Measurements from ENCODE around the gene NFILZ.
"Not testable (repeated sequence)": the region's sequence is repeated elsewhere in the genome, so short reads cannot be mapped to it uniquely, and the experiment has no call there.

NFILZ gene

DNA sequence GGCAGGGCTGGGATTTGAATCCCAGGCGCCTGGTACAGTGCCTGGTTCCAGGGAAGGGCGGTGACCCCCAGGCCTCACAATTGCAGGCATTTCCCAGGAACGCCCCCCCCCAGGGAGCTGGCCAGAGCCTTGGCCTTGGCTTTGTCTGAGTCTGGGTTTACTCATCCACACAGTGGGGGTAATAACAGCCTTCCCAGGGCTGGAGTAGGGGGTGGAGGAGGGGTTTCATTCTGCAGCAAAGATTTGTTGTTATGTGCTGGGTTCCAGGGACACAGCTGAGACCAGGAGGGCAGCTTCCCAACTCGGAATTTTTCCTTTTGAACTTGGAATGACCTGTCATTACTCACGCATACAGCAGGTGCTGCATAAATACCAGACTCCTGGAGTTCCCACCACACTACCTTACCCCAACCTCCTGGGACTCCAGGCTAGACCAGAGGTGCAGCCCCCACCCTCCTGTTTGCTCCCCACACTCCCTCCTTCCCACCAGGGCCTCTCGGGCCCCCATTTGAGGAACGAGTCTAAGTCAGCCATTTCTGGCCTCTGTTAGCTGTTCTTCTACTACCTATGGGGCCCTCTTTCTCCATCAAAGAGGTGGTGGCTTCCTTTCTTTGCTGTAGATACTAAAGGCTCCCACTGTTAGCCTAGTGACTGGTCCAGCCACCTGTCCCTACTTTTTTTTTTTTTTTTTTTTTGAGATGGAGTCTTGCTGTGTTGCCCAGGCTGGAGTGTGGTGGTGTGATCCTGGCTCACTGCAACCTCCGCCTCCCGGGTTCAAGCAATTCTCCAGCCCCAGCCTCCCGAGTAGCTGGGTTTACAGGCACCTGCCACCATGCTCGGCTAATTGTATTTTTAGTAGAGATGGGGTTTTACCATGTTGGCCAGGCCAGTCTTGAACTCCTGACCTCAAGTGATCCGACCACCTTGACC is 18.3 kb upstream of the NFILZ start:
- no peak for DNase-seq

DNA sequence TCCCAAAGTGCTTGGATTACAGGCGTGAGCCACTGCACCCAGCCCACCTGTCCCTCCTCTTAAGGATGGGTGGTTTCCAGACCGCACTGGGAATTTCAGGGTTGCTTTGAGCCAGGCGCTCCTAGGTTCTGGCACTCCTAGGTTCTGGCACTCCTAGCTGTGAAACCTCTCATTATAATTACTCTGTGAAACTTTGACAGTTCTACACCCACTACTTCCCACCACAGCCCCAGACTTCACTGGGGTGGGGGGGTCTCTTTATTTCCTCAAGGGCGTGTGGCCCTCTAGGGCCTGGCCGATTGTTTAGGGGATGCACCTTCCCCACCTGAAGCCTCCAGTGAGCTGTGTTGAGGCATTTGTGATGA is 17.6 kb upstream of the NFILZ start:
- no peak for DNase-seq

DNA sequence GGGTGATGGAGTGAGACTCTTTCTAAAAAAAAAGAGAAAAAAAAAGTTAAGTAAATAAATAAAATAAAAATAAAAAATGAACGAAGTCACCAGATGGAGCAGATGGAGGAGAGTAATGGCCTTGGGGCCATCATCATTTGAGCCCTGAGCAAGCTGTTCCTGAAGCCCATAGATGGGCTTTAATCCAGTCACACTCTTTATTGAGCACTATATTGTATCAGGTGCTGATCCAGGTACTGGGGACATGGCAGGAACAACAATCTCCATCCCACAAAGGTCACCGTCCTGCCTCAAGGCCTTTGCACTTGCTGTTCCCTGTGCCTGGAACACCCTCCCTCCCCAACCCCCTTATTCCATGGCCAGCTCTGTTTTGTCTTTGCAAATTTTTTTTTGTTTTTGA is 16.0 kb upstream of the NFILZ start:
- DNase-seq: no peak

DNA sequence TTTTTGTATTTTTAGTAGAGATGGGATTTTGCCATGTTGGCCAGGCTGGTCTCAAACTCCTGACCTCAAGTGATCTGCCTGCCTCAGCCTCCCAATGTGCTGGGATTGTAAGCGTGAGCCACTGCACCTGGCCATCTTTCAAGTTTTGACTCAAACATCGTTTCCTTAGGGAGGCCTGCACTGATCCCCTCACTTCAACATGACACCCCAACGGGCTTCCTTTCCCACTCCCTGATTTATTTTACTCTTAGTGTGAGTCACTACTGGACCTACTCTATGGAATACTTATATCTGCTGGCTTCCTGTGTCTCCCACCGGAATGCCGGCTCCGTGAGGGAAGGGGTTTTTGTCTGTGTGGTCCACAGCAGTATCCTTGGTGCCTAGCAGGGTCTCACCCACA is 15.4 kb upstream of the NFILZ start:
- no peak for DNase-seq

DNA sequence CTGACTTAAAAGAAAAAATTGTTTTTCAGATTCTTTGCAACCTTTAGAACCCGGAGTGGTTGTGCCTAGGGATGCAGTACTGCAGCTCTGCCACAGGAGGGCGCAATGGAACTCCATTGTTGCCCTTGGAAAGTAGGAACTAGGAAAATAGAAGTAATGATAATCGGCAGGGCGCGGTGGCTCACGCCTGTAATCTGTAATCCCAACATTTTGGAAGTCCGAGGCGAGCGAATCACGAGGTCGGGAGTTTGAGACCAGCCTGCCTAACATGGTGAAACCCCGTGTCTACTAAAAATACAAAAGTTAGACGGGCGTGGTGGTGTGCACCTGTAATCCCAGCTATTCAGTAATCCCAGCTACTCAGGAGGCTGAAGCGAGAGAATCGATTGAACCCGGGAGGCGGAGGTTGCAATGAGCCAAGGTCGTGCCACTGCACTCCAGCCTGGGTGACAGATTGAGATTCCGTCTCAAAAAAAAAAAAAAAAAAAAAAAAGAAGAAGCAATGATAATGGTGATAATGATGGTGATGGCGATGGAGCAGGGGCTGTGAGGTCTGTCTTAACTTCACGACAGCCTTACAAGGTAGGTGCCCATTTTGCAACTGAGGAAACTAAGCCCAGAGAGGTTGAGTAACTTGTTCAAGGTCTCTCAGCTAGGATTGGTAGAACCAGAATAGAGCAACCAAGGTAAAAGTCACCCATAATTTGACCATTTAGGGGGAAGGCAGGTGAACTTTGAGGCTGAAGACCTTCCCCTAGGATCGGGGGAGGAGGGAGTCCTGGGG is 14.4 kb upstream of the NFILZ start:
- DNase-seq: peak; percentile 3

DNA sequence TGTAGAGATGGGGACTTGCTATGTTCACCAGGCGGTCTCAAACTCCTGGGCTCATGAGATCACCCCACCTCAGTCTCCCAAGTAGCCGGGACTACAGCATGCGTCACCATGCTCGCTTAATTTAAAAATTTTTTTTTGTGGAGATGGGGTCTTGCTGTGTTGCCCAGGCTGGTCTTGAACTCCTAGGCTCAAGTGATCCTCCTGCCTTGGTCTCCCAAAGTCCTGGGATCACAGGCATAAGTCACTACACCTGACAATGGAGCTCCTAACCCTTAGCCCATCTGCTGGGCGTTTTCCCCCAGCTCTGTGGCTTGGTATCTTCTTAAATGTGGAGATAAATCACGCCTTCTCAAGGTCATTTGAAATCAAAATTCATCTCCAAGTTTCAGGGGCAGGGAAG is 13.6 kb upstream of the NFILZ start:
- DNase-seq: no peak

DNA sequence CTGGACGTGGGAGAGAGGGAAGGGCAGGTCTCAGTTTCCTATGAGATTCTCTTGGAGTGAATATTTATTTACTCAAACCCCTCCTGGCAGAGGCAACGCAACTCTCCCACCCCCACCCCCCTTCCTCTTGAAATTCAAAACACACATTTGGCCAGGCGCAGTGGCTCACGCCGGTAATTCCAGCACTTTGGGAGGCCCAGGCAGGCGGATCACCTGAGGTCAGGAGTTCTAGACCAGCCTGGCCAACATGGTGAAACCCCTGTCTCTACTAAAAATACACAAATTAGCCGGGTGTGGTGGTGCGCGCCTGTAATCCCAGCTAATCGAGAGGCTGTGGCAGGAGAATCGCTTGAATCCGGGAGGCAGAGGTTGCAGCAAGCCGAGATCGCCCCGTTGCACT is 13.1 kb upstream of the NFILZ start:
- DNase-seq: not testable (repeated sequence)

DNA sequence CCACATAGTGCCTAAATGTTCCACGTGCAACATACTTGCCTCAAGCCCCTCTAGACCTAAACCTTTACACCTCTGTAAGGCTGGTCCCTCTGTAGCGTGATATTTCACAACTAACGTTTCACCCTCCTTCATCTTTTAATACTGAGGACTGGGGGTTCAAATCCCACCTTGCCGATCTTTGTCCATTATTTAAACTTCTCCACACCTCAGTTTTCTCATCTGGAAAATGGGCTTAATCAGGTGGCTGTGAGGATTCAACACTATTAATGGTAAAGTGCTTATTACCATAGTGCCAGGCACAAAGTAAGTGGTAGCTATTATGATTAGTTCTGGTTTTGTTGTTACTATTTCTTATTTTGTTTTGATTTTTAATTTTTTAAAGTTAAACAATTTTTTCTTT is 12.4 kb upstream of the NFILZ start:
- no peak for DNase-seq

DNA sequence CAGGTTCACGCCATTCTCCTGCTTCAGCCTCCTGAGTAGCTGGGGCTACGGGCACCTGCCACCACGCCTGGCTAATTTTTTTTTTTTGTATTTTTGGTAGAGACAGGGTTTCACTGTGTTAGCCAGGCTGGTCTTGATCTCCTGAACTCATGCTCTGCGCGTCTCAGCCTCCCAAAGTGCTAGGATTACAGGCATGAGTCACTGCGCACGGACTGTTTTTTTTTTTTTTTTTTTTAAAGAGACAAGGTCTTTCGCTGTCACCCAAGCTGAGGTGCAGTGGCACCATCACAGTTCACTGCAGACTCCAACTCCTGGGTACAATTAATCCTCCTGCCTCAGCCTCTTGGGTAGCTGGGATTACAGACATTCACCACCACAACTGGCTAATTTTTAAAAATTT is 11.7 kb upstream of the NFILZ start:
- DNase-seq: no peak

DNA sequence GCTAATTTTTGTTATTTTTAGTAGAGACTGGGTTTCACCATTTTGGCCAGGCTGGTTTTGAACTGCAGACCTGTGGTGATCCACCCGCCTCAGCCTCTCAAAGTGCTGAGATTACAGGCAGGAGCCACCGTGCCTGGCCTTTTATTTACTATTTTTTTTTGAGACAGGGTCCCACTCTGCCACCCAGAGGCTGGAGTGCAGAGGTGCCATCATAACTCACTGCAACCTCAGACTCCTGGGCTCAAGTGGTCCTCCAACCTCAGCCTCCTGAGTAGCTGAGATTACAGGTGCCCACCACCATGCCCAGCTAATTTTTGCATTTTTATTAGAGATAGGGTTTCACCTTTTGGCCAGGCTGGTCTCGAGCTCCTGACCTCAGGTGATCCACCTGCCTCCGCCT is 7.5 kb upstream of the NFILZ start:
- DNase-seq: not testable (repeated sequence)

DNA sequence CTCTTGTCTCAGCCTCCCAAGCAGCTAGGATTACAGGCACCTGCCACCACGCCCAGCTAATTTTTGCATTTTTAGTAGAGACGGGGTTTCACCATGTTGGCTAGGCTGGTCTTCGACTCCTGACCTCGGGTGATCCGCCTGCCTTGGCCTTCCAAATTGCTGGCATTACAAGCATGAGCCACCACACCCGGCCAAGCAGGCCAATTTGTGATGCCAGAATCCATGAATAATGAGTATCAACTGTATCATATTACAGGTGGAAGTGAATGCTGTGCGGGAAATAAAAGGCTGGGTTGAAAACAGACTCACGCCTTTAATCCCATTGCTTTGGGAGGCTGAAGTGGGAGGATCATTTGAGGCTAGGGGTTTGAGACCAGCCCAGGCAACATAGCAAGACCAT is 3.6 kb upstream of the NFILZ start:
- no peak for DNase-seq

DNA sequence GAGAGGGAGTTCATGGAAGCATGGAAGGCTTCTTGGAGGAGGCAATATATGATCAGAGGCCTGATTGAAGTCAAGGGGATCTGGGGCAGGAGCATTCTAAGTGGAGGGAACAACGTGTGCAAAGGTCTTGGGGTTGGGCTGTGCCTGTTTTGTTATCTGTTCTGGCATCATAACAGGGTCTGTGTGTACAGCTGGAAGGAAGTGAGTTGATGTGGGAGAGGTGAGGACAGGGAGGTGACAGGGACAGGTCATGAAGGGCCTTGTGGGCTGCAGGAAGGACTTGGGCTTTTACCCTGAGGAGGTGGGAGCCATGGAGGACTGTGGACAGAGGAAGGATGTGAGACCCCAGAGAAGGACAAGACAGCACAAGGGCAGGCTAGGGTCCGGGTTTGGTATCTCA is 1.2 kb upstream of the NFILZ start:
- no peak for DNase-seq

DNA sequence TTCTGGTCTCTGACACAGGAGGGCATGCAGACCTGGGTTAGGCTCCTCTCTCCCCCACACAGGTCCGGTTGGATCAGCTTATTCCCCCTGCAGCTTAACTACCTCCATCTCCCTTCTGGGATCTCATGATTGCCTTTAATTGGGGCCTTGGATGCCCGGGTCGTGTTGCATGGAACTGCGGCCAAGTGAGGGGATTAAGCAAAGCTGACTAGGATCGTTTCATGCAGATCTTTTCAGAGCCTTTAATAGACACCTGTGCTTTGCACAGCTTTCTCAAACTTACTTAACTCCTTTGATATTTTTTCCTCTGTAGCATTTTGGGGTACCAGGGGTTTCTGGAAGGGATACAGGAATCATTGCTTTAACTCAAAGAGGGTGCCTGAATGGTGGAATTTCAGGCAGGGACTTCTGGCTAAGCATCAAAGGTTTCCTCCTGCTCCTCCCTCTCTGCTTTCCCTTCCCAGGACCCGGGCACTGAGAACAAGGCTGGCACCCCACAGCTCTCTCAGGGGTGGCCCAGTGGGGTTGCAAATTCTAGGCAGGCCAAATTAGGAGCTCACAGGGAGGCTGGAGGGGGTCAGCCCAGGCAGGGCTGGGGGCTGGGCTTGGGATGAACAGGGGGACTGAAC is 477 bp downstream of the NFILZ start:
- no peak for DNase-seq

DNA sequence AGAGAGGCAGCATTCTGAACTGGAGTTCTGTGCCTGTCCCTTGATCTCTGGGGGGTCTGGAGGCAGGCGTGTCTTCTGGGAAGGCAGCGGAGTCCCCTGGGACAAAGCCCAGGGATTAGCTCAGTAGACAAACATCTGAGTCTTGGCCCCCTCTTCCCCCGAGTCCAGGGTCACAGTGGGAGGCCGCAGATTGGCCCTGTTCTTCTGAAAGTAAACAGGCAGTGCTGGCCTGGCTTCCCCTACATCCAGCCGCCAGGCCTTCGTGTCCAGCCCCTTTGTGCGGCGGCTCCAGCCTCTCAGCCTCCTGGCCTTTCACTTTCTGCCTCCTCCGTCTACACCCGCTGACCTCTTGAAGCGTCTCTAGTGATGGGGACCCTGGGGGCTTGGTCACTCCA is 989 bp downstream of the NFILZ start:
- no peak for DNase-seq

DNA sequence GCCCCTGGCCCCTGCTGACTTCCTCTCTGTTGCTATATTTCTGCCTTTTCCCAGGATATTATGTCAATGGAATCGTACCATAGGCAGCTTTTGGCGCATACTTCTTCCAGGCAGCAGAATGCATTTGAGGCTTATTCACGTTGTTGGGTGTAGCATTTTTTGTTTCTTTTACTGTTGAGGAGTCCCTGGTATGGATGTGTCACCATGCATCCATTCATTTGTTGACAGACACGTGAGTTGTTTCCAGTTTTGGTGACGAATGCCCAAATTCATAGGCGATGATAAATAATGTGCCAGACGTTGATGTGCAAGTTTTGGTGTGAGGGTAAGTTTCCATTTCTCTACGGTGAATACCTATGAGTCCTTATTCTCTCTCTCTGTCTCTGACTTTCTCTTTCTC is 5.0 kb downstream of the NFILZ start:
- DNase-seq: no peak

DNA sequence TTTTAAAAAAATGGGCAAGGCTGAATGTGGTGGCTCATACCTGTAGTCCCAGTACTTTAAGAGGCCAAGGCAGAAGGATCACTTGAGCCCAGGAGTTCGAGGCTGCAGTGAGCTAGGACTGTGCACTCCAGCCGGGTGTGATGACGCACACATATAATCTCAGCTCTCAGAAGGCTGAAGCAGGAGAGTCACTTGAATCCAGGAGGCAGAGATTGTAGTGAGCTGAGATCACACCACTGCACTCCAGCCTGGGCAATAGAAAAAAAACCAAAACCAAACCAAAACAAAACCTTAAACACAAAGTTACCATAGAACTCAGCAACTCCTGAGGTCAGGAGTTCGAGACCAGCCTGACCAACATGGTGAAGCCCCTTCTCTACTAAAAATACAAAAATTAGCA is 6.6 kb downstream of the NFILZ start:
- not testable (repeated sequence) for DNase-seq

DNA sequence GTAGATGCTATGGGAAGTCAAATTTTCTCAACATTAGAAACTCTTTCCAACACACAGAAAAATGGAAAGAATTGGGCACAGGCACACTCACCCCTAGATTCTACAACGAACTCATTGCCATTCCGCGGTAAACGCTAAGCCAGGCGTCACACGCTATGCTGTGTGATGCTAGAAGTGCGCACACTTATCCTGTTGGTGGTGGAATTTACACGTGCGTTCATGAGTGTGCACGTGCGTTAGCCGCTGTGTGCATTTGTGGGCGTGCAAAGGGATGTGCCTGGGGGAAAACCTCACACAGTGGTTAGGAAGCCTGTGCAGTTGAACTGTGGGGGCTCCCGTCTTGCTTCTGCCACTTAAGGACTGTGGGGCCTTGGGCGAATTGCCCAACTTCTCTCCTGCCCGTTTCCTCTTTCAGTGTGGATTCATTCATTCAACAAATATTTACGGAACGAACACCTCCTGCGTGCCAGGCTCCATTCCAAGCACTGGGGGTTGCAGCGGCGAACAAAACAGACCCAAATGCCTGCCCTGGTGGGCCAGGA is 7.7 kb downstream of the NFILZ start:
- DNase-seq: no peak

DNA sequence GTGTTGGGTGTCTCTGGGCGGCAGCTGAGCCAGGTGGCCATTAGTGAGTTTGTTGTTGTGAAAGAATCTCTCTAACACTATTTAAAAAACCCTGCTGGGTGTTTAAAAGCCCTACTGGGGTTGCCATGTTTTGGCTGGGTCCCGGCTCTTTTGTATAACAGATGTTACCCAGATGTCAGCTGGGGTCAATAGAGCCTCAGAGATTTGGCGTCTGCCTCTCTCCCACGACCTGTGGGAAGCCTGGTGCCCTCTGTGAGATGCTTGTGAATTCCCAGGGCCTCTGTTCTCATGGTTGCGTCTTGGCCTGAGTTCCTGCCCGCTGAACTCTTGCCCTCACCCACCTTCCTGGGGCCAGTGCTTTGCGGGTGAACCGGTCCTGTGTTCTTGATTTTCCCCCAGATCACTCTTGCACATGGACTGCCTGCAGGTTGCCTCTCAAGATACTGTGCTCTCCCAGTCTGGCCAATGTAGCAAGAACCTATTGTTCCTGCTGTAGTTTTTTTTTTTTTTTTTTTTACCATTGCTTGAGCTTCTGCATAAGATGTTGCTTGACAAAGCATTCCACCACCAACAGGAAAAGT is 9.5 kb downstream of the NFILZ start:
- DNase-seq: no peak

DNA sequence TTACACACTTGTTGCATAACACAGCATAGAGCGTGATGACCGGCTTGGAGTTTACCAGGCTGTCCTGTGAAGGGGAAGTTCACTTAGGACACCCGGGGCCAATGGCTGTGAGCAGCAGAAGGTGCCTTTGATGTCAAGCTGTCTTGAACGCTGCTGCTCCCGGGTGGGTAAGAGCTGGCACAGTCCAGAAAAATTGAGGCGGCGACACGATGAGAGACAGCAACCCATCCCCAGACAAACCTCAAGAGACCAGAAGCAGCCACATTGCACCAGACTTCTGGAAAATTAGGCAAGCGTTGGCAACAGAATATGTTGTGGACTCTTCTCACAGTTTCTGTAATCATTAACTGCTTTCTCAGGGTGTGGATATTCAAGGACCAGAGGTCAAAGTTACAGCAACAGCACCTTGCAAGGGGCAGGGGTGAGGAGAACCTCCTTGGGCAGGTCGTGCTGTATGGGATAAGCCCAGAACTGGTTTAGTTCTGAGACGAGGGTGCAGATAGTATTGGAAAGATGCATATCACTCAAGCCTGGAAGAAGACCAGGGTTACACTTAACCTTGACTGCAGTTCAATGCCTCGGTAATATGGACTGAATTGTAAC is 10.1 kb downstream of the NFILZ start:
- DNase-seq: no peak

DNA sequence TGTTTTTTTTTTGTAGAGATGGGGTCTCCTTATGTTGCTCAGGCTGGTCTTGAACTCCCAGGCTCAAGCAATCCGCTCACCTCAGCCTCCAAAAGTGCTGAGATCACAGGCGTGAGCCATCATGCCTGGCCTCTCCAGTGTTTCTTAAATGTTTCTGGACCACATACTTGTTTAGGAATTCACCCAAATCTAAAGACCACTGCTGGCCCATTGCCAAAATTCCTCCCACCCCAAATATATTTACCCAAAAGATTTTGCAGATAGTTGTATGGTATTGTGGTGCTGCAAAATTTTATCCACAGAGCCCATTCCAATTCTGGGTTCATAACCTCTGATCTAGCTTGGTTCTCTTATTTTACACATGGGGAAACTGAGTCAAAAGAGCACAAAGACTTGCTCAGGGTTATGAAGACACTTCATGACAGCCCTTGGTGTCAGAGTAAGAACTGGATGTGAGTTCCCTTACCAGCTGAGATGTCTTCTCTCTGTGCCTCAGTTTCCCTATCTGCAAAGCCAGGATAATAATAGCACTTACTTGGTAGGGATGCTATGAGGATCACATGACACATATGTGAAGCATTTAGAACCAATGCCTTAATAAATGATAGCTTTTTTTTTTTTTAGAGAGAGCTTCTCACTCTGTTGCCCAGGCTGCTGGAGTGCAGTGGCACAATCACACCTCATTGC is 10.9 kb downstream of the NFILZ start:
- no peak for DNase-seq

DNA sequence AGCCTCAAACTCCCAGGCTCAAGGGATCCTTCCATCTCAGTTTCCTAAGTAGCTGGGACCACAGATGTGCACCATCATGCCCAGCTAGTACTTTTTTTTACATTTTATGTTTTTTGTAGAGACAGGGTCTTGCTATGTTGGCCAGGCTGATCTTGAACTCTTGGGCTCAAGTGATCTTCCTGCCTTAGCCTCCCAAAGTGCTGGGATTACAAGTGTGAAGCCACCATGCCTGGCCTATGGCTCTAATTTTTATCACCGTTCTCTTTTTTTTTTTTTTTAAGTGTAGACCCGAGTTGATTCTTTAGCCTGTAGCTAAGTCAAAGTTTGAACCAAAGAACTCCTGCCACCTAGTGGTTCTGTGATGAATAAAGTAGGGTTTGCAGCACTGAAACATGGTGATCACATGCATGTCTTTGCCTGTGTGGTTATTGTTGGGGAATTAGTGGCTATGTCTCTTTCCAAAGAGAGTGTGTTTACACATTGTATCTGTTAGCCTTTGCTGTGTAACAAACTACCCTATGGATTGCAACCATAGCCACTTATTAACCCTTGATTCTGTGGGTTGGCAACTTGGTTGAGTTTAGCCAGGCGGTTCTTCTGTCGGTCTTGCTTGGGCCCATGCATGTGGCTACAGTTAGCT is 11.6 kb downstream of the NFILZ start:
- no peak for DNase-seq

DNA sequence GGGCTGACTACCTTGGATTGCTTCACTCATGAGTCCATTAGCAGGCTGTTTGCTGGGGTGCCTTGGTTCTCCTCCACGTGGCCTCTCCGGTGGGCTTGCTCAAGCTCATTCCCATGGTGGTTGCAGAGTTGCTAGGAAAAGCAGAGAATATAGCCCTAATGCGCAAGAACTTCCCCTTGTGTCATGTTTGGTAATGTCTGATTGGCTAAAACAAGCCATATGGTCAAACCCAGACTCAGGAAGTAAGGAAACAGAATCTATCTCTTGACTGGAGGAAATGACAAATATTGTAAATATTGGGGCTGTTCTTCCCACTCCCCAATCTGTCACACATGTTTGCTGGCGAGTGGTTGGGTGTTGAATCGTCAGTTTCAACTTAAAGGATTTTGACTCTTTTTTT is 12.1 kb downstream of the NFILZ start:
- DNase-seq: no peak
